ENCODE measurements around the gene SLC48A1.

DNA sequence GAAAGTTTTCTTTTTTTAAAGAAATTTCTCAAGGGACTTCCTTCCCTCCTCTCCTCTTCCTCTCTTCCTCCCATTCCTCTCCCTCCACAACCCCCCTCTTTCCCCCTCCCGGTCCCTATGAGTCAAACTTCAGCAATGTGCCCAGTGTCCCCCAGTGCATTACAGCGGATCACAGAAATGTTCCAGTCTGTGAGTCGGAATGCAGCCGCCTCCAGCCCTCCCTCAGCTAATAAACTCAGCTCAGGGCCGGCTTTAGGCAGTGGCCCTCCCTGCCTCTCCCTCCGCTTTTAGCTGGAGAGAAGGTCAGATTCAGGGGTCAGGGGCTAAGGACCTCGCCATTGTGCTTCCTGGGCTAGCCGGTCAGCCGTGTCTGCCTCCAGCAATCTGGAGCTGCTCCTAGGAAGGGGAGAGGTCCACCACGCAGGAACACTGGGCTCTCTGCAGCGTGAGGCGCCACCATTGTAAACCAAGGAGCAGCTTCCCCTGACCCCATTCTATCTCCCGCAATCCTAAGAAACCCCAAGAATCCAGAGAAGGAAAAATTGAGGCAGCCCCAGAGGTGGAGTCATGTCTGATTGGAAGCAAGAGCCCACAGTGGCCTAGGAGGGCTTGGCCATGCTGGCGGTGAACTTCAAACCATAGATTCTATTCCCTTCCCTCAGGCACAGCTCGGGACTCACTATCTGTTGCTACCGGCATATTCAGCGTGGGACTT is 47.8 kb downstream of the SLC48A1 start:
- no peak for TF ChIP-seq BACH2 (CRISPR knock-in tag; IDR thresholded peaks at IDR 0.05; ENCODE audit: borderline replicate concordance)
- TF ChIP-seq ZNF70 (CRISPR knock-in tag; IDR thresholded peaks at IDR 0.05) = 0 out of 2 replicates have a peak, but pooled peaks have one; percentile 22

Data from SK-N-SH treated with all-trans-retinoic acid at 6 μM for 48 hours (cell line).